Hematopoietic multipotent progenitor cell treated with erythropoietin and hydrocortisone succinate and interleukin-3 and kit ligand, for 4 days (in vitro differentiated cells): ENCODE measurements around the gene C14orf119.

Experiments
- DNase-seq: peaks from one replicate; pipeline ENCODE4 v3.0.0-alpha.2; 2015

The C14orf119 gene

GRCh38 chr14:23112359-23113178 is 17.3 kb downstream of the C14orf119 start:
- peak; percentile 98 for DNase-seq

- DNase-seq = peak; percentile 81
Measured at GRCh38 chr14:23113431-23114119, 18.3 kb downstream of the C14orf119 start.

- DNase-seq = no peak
Measured at GRCh38 chr14:23114120-23114458, 18.8 kb downstream of the C14orf119 start.

GRCh38 chr14:23114669-23115038 is 19.3 kb downstream of the C14orf119 start:
- no peak for DNase-seq

GRCh38 chr14:23115039-23115731 is 19.9 kb downstream of the C14orf119 start:
- DNase-seq = no peak

GRCh38 chr14:23115918-23116317 is 20.6 kb downstream of the C14orf119 start:
- no peak for DNase-seq

- DNase-seq = no peak
Measured at GRCh38 chr14:23117371-23118020, 22.2 kb downstream of the C14orf119 start.

- DNase-seq = peak; percentile 46
Measured at GRCh38 chr14:23118506-23119362, 23.4 kb downstream of the C14orf119 start, which contains the start of gene CEBPE. Gene CEBPE (minus strand): TSS chr14:23119255. CDS start chr14:23119091, 164 bp downstream.

GRCh38 chr14:23119363-23120327 is 24.3 kb downstream of the C14orf119 start:
- peak; percentile 82 for DNase-seq

GRCh38 chr14:23120541-23121251 is 25.4 kb downstream of the C14orf119 start:
- DNase-seq = peak; percentile 95

- DNase-seq = no peak
Measured at GRCh38 chr14:23121361-23121771, 26.1 kb downstream of the C14orf119 start.

GRCh38 chr14:23122086-23122485 is 26.8 kb downstream of the C14orf119 start:
- no peak for DNase-seq

- peak; percentile 40 for DNase-seq
Measured at GRCh38 chr14:23123419-23123818, 28.1 kb downstream of the C14orf119 start.

- DNase-seq = no peak
Measured at GRCh38 chr14:23124337-23124954, 29.1 kb downstream of the C14orf119 start.

GRCh38 chr14:23125011-23125410 is 29.7 kb downstream of the C14orf119 start:
- no peak for DNase-seq

GRCh38 chr14:23125933-23126524 is 30.7 kb downstream of the C14orf119 start:
- no peak for DNase-seq

- DNase-seq = no peak
Measured at GRCh38 chr14:23126548-23127278, 31.4 kb downstream of the C14orf119 start.

GRCh38 chr14:23127861-23128260 is 32.6 kb downstream of the C14orf119 start:
- DNase-seq = no peak
